HepG2 (cell line): Measurements from ENCODE around the gene GNG4. TPM values are rescaled to one million over a fixed set of nuclear protein-coding genes. Genes with fewer than 3 reads are reported as not detected.
A peak's percentile ranks its signal among the peaks of the same experiment; 100 is the strongest.

Experiments used
- ATF1 ChIP-seq: IDR thresholded peaks from 2 replicates; pipeline ENCODE4 v1.6.1; 2016; ENCODE audit warnings: mild to moderate bottlenecking, control low read depth
- PRPF4 ChIP-seq: fragments of 200-400 bp; formaldehyde crosslinking; IDR thresholded peaks from 2 replicates; pipeline ENCODE4 v1.6.1; 2016; ENCODE audit warnings: low read length, low read depth; ENCODE audit not compliant: poor library complexity, severe bottlenecking
- TRIM24 ChIP-seq: sonication (generic); formaldehyde crosslinking; IDR thresholded peaks from 2 replicates; pipeline ENCODE4 v1.8.0; 2022; ENCODE audit warnings: mild to moderate bottlenecking, missing genetic modification reagents
- ZBTB46 ChIP-seq: sonication (generic); formaldehyde crosslinking; IDR thresholded peaks from 2 replicates; pipeline ENCODE4 v1.4.0; 2020; ENCODE audit warnings: mild to moderate bottlenecking, missing genetic modification reagents, borderline replicate concordance
- ZFP62 ChIP-seq: sonication (generic); formaldehyde crosslinking; IDR thresholded peaks from 2 replicates; pipeline ENCODE4 v1.4.0; 2020; ENCODE audit warnings: missing genetic modification reagents
- ZNF468 ChIP-seq: sonication (generic); formaldehyde crosslinking; IDR thresholded peaks from 2 replicates; pipeline ENCODE4 v1.8.0; 2022; ENCODE audit warnings: mild to moderate bottlenecking, moderate library complexity, missing genetic modification reagents
- ZNF687 ChIP-seq: sonication (generic); formaldehyde crosslinking; IDR thresholded peaks from 2 replicates; pipeline ENCODE4 v1.5.1; 2020; ENCODE audit warnings: mild to moderate bottlenecking, missing genetic modification reagents, moderate library complexity
- ZNF768 ChIP-seq: sonication (generic); formaldehyde crosslinking; IDR thresholded peaks from 2 replicates; pipeline ENCODE4 v1.4.0; 2020; ENCODE audit warnings: missing genetic modification reagents
- ZNF83 ChIP-seq: sonication (generic); formaldehyde crosslinking; IDR thresholded peaks from 2 replicates; pipeline ENCODE4 v1.4.0; 2020; ENCODE audit warnings: missing genetic modification reagents, mild to moderate bottlenecking, borderline replicate concordance
- ZZZ3 ChIP-seq: sonication (generic); formaldehyde crosslinking; IDR thresholded peaks from 2 replicates; pipeline ENCODE4 v1.4.0; 2020; ENCODE audit warnings: missing genetic modification reagents, mild to moderate bottlenecking, borderline replicate concordance
- polyA plus RNA-seq, 8 experiments: library from polyadenylated mRNA; depleted of rRNA in 3 of 8; stranded (reverse) in 7 of 8; unstranded in 1 of 8; fragments of >200 nt; fragmentation: Illumina TruSeq in 4 of 8; extraction: Trizol in 4 of 8; gene quantifications; 2 replicates each; pipeline versions ENCODE4 v1.2.1 to v1.2.3, GENCODE V29; 2011 to 2016; ENCODE audit warnings: low read depth in 4 of 8, missing spikeins in 1 of 8, mixed read lengths in 1 of 8; ENCODE audit not compliant: insufficient read depth in 1 of 8
- total RNA-seq, 5 experiments: library from RNA; depleted of rRNA; stranded (reverse); fragments of >200 nt; fragmentation: Illumina TruSeq; extraction: Trizol; gene quantifications; 2 replicates each; pipeline ENCODE4 v1.2.3, GENCODE V29; 2016; ENCODE audit warnings: low read depth in 1 of 5
- TF ChIP-seq, protein P1 (sequence below): sonication (generic); formaldehyde crosslinking; IDR thresholded peaks from 2 replicates; pipeline ENCODE4 v1.4.0; 2020; ENCODE audit warnings: mild to moderate bottlenecking, missing genetic modification reagents
- TF ChIP-seq, protein P2 (sequence below): sonication (generic); IDR thresholded peaks from 2 replicates; pipeline ENCODE4 v1.6.1; 2016; ENCODE audit warnings: low read depth, borderline replicate concordance
- TF ChIP-seq, protein P3 (sequence below): sonication (generic); formaldehyde crosslinking; conservative IDR thresholded peaks from 2 replicates; pipeline ENCODE4 v1.8.0; 2022; ENCODE audit warnings: mild to moderate bottlenecking, moderate library complexity, missing genetic modification reagents

GNG4 gene
- total and polyA plus RNA-seq, 2 of the 13 experiments (the other 11 are each of a cell fraction or from before 2014, with no cell fraction given): 27.1 to 69.5 TPM

GRCh38 chr1:235504494-235505222 lies 144.9 kb downstream of the GNG4 start (continued):
- TF ChIP-seq, protein P1, sequence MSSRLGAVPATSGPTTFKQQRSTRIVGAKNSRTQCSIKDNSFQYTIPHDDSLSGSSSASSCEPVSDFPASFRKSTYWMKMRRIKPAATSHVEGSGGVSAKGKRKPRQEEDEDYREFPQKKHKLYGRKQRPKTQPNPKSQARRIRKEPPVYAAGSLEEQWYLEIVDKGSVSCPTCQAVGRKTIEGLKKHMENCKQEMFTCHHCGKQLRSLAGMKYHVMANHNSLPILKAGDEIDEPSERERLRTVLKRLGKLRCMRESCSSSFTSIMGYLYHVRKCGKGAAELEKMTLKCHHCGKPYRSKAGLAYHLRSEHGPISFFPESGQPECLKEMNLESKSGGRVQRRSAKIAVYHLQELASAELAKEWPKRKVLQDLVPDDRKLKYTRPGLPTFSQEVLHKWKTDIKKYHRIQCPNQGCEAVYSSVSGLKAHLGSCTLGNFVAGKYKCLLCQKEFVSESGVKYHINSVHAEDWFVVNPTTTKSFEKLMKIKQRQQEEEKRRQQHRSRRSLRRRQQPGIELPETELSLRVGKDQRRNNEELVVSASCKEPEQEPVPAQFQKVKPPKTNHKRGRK (CRISPR knock-in tag): peak; percentile 76; the same call in 1 of the 2 replicates
- TF ChIP-seq ZBTB46 (CRISPR knock-in tag) (no peak), ZNF768 (CRISPR knock-in tag) (peak; percentile 16; the same call in 1 of the 2 replicates), ATF1 (CRISPR knock-in tag) (peak; percentile 93), ZNF468 (CRISPR knock-in tag) (no peak), TRIM24 (CRISPR knock-in tag) (no peak), ZNF83 (CRISPR knock-in tag) (0 out of 2 replicates have a peak, but pooled peaks have one; percentile 33), PRPF4 (no peak), ZZZ3 (CRISPR knock-in tag) (no peak), ZFP62 (CRISPR knock-in tag) (no peak), ZNF687 (CRISPR knock-in tag) (peak; percentile 94)
- TF ChIP-seq, protein P2, sequence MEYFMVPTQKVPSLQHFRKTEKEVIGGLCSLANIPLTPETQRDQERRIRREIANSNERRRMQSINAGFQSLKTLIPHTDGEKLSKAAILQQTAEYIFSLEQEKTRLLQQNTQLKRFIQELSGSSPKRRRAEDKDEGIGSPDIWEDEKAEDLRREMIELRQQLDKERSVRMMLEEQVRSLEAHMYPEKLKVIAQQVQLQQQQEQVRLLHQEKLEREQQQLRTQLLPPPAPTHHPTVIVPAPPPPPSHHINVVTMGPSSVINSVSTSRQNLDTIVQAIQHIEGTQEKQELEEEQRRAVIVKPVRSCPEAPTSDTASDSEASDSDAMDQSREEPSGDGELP: no peak
- TF ChIP-seq, protein P3, sequence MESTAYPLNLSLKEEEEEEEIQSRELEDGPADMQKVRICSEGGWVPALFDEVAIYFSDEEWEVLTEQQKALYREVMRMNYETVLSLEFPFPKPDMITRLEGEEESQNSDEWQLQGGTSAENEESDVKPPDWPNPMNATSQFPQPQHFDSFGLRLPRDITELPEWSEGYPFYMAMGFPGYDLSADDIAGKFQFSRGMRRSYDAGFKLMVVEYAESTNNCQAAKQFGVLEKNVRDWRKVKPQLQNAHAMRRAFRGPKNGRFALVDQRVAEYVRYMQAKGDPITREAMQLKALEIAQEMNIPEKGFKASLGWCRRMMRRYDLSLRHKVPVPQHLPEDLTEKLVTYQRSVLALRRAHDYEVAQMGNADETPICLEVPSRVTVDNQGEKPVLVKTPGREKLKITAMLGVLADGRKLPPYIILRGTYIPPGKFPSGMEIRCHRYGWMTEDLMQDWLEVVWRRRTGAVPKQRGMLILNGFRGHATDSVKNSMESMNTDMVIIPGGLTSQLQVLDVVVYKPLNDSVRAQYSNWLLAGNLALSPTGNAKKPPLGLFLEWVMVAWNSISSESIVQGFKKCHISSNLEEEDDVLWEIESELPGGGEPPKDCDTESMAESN: peak; percentile 90
